DOHH2 (cell line): ENCODE measurements around the gene RABGAP1L.

Experiments used
- H3F3A ChIP-seq: fragments of 200-600 bp; sonication (generic), shearing (Covaris generic); 2 replicates; pipeline ENCODE4 v1.6.0; 2016; ENCODE audit warnings: antibody characterized with exemption, mild to moderate bottlenecking; ENCODE audit not compliant: control insufficient read depth, insufficient read depth
- H3K27ac ChIP-seq: fragments of 200-600 bp; sonication (generic); 2 replicates; pipeline ENCODE4 v1.5.1; 2014; ENCODE audit warnings: low read depth, mild to moderate bottlenecking, low read length, moderate library complexity
- H3K27me3 ChIP-seq: fragments of 200-600 bp; sonication (generic); 2 replicates; pipeline ENCODE4 v1.6.1; 2014; ENCODE audit warnings: mild to moderate bottlenecking, low read length, mixed read lengths; ENCODE audit not compliant: control insufficient read depth
- H3K36me3 ChIP-seq: fragments of 200-600 bp; sonication (generic); 2 replicates; pipeline ENCODE4 v1.6.1; 2014; ENCODE audit warnings: mild to moderate bottlenecking, low read length, moderate library complexity, mixed read lengths; ENCODE audit not compliant: control insufficient read depth
- H3K4me1 ChIP-seq: fragments of 200-600 bp; sonication (generic); 2 replicates; pipeline ENCODE4 v1.6.1; 2014; ENCODE audit warnings: mild to moderate bottlenecking, low read length, mixed read lengths; ENCODE audit not compliant: control insufficient read depth
- H3K4me2 ChIP-seq: fragments of 200-600 bp; sonication (generic); 2 replicates; pipeline ENCODE4 v1.6.0; 2014; ENCODE audit warnings: mild to moderate bottlenecking, low read length, moderate library complexity
- H3K4me3 ChIP-seq: fragments of 200-600 bp; sonication (generic); 2 replicates; pipeline ENCODE4 v1.5.1; 2014; ENCODE audit warnings: mild to moderate bottlenecking, low read length, mixed read lengths
- H3K79me2 ChIP-seq: fragments of 200-600 bp; sonication (generic); 2 replicates; pipeline ENCODE4 v1.6.1; 2014; ENCODE audit warnings: mild to moderate bottlenecking, low read length, mixed read lengths; ENCODE audit not compliant: control insufficient read depth
- H3K9me2 ChIP-seq: fragments of 200-600 bp; sonication (generic); replicated peaks from 2 replicates; pipeline ENCODE4 v1.6.1; 2014; ENCODE audit warnings: mild to moderate bottlenecking, low read length, mixed read lengths; ENCODE audit not compliant: control insufficient read depth
- H3K9me3 ChIP-seq: fragments of 200-600 bp; sonication (generic); 2 replicates; pipeline ENCODE4 v1.6.1; 2014; ENCODE audit warnings: antibody characterized with exemption, low read length, mixed read lengths; ENCODE audit not compliant: control insufficient read depth, insufficient read depth
- H4K20me1 ChIP-seq: fragments of 200-600 bp; sonication (generic); 2 replicates; pipeline ENCODE4 v1.6.0; 2014; ENCODE audit warnings: low read depth, mild to moderate bottlenecking, antibody characterized with exemption, low read length, moderate library complexity; ENCODE audit not compliant: control insufficient read depth, insufficient read depth
- CTCF ChIP-seq: fragments of 200-600 bp; sonication (generic); IDR thresholded peaks from one replicate; pipeline ENCODE4 v1.5.1; 2014; ENCODE audit warnings: antibody characterized with exemption, mild to moderate bottlenecking, low read depth, low read length; ENCODE audit not compliant: poor library complexity, severe bottlenecking
- EZH2phosphoT487 ChIP-seq: fragments of 200-600 bp; sonication (generic); IDR thresholded peaks from 2 replicates; pipeline ENCODE4 v1.6.1; 2017; ENCODE audit warnings: borderline replicate concordance, mild to moderate bottlenecking, antibody characterized with exemption, low read length, moderate library complexity, mixed read lengths

The RABGAP1L gene

GRCh38 chr1:174812016-174812415 lies 652.7 kb downstream of the RABGAP1L start:
- Histone ChIP-seq H4K20me1 (no peaks in the 10 kb centered on the region), H3K36me3 (peaks cover 9% of the 10 kb centered on the region), H3K27ac (no peak overlapping the region), H3K4me3 (no peak overlapping the region), H3K9me3 (no peaks in the 10 kb centered on the region), H3K27me3 (no peaks in the 10 kb centered on the region), H3K4me2 (no peak overlapping the region), H3F3A (peaks cover 9% of the 10 kb centered on the region), H3K9me2 (no peaks in the 10 kb centered on the region), H3K4me1 (peaks cover 32% of the 10 kb centered on the region), H3K79me2 (0 out of 2 replicates have a peak, but pooled peaks cover 3% of the 10 kb centered on the region)
- TF ChIP-seq EZH2phosphoT487: no peak
- no peak for TF ChIP-seq CTCF

- Histone ChIP-seq H3K4me1 (peaks cover 32% of the 10 kb centered on the region), H4K20me1 (no peaks in the 10 kb centered on the region), H3K9me2 (no peaks in the 10 kb centered on the region), H3K36me3 (peaks cover 12% of the 10 kb centered on the region), H3K4me2 (no peak overlapping the region), H3K9me3 (no peaks in the 10 kb centered on the region), H3F3A (peaks cover 9% of the 10 kb centered on the region), H3K27ac (no peak overlapping the region), H3K4me3 (no peak overlapping the region), H3K27me3 (no peaks in the 10 kb centered on the region), H3K79me2 (0 out of 2 replicates have a peak, but pooled peaks cover 3% of the 10 kb centered on the region)
- TF ChIP-seq CTCF (no peak), EZH2phosphoT487 (no peak)
These were observed 653.3 kb downstream of the RABGAP1L start for GRCh38 chr1:174812656-174813055.

GRCh38 chr1:174815036-174815435 lies 655.7 kb downstream of the RABGAP1L start:
- Histone ChIP-seq H4K20me1 (no peaks in the 10 kb centered on the region), H3K36me3 (peaks cover 12% of the 10 kb centered on the region), H3K79me2 (0 out of 2 replicates have a peak, but pooled peaks cover 3% of the 10 kb centered on the region), H3K4me3 (peak overlapping the region; percentile 51), H3K27ac (peak overlapping the region; percentile 58), H3K4me1 (peaks cover 32% of the 10 kb centered on the region), H3K9me3 (no peaks in the 10 kb centered on the region), H3K4me2 (peak overlapping the region; percentile 72), H3F3A (peaks cover 9% of the 10 kb centered on the region), H3K27me3 (no peaks in the 10 kb centered on the region), H3K9me2 (no peaks in the 10 kb centered on the region)
- TF ChIP-seq EZH2phosphoT487: no peak
- no peak for TF ChIP-seq CTCF
